Measurements from ENCODE around the gene HYI.

DNA sequence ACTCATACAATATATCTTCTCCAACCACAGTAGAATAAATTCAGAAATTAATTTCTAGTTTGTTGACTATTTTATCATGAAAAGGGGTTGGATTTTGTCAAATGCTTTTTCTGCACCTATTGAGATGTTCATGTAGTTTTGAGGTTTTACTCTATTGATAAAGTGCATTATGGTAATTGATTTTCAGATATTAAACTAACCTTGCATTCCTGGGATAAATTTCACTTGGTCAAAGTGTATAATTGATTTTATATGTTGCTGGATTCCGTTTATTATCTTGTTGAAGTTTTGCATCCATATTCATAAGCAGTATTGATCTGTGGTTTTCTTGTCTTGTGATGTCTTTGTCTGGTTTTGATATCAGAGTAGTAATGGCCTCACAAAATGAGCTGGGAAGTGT lies 34.4 kb upstream of the HYI start:
- TF ChIP-seq, protein P1, sequence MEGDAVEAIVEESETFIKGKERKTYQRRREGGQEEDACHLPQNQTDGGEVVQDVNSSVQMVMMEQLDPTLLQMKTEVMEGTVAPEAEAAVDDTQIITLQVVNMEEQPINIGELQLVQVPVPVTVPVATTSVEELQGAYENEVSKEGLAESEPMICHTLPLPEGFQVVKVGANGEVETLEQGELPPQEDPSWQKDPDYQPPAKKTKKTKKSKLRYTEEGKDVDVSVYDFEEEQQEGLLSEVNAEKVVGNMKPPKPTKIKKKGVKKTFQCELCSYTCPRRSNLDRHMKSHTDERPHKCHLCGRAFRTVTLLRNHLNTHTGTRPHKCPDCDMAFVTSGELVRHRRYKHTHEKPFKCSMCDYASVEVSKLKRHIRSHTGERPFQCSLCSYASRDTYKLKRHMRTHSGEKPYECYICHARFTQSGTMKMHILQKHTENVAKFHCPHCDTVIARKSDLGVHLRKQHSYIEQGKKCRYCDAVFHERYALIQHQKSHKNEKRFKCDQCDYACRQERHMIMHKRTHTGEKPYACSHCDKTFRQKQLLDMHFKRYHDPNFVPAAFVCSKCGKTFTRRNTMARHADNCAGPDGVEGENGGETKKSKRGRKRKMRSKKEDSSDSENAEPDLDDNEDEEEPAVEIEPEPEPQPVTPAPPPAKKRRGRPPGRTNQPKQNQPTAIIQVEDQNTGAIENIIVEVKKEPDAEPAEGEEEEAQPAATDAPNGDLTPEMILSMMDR (IDR thresholded peaks at IDR 0.05) = no peak
- no peak for TF ChIP-seq POLR2A (IDR thresholded peaks at IDR 0.05)
- TF ChIP-seq POLR2AphosphoS5 (IDR thresholded peaks at IDR 0.05) = no peak

All from prostate gland (tissue), 2 donors.